ENCODE measurements around the gene OR10G4.
"Not testable (repeated sequence)": the region's sequence is repeated elsewhere in the genome, so short reads cannot be mapped to it uniquely, and the experiment has no call there.

Gene OR10G4

DNA sequence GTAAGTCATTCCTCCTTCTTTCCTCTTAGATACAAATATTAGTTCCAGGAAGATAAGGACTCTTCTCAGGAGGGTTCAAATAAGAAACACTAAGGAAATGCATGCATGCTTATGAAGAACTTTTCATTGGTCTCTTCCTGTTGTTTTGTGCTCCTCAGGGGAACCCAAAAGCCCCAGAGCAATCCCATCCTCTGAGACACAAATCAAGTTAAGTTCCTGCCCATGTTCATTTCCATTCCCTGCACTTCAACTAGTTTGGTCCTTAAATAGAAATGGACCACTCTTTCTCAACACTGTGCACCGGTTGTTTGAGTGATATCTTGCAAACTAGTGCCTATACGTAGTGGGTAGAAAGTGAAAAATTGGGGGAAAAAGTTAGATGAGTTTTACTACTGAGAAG, at the start of gene OR10G4:
Gene OR10G4, plus strand, starts transcription at position 301 of the 400 bp plus-strand sequence. CDS start 2,578 bp downstream, outside the sequence.
- DNase-seq (ENCODE audit: low spot score), result no peak

- no peak for DNase-seq (ENCODE audit: low spot score)
These were observed 39.0 kb upstream of the OR10G4 start for GRCh38 chr11:123973816-123974215.

DNA sequence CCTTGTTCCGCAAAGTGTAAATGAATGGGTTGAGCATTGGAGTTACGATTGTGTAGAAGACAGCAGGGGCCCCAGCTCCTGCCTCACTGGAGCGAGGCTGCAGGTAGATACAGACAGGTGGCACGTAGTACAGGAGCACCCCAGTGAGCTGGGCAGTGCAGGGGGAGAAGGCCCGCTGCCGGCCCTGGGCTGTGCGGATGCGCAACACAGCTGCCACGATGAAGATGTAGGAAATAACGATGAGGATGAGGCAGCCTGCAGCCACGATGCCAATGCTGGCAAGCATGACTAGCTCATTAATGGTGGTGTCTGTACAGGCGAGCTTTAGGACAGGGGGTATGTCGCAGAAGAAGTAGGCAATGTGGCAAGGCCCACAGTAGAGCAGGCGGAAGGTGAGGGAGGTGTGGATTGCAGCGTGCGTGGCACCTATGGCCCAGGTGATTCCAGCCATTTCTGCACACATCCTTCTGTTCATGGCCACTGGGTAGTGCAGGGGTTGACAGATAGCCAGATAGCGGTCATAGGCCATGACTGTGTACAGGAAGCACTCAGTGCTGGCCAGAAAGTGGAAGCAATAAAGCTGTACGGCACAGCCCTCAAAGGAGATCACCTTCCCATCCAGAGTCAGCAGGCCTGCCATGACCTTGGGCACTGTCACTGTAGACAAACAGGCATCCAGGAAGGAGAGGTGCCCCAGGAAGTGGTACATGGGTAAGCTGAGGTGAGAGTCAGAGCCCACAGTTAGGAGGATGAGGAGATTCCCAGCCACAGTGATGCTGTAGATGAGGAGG, 35.8 kb upstream of the OR10G4 start:
- DNase-seq (ENCODE audit: low spot score), result no peak

DNA sequence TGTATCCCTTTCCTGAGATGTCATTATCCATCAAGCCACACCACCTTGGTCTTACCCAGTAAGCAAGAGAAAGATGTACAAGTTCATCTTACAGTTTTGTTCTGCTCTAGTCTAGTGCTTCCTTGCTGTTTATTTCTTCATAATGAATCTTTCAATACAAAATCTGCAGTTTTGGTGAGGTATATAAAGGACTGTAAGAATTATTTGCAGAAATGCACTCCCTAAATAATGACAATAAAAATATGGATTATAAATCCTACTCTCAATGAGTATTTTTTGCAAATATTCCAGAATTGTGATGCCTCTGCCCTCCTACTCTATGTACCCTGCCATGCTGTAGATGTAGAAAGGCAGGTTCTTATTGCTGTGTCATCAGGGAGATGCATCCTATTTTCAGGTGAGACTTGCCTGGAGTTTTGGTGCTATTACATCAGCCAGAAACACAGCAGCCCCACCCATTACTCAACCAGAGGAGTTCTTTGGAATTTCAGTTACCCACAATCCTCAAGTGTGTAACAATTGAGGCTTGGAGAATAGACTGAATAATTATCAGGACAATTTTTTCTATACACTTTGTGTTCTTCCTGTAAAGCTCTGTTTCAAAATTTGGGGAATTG, 35.0 kb upstream of the OR10G4 start, which contains the start of gene OR10S1:
Gene OR10S1, minus strand, starts transcription at position 51 of the 617 bp plus-strand sequence. CDS start 117 bp downstream, outside the sequence.
- no peak for DNase-seq (ENCODE audit: low spot score)

DNA sequence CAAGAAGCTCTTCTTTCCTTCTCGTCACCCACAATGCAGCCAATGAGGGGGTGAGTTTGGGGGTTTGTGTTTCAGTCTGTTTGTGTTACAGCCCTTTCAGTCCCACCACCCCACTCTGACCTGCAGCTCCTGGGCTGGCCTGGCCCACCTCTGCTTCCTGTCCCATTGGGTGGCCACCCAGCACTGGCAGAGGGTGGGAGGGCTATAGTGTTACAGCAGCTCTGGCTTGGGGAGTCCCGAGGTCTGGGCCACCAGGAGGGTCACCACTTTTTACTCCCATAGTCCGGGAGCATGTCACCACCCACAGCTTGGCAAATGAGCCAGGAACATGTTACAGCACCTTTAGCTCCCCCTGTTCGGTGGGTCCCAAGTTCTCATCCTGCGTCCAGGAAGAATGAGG, 33.5 kb upstream of the OR10G4 start:
- no peak for DNase-seq (ENCODE audit: low spot score)

DNA sequence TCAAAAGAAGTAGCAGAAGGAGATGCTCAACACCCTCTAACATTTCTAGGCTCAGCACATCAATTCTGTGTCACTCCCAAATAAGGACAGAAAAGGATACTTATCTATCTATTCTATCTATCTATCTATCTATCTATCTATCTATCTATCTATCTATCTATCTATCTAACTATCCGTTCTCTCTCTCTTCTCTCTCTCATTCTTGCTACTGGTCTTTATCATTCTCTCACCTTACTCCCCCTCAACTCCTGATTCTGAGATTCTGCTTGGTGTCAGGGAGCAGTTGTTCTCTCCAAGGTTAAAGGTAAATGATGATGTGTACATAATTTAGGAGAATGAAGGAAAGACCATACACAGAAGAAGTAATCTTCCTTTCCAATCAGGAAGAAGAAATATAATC, 17.7 kb upstream of the OR10G4 start, which contains the start of gene OR10G6:
Gene OR10G6, minus strand, starts transcription at position 43 of the 400 bp plus-strand sequence. Its CDS starts 0 bp downstream, at position 43.
- no peak for DNase-seq (ENCODE audit: low spot score)

DNA sequence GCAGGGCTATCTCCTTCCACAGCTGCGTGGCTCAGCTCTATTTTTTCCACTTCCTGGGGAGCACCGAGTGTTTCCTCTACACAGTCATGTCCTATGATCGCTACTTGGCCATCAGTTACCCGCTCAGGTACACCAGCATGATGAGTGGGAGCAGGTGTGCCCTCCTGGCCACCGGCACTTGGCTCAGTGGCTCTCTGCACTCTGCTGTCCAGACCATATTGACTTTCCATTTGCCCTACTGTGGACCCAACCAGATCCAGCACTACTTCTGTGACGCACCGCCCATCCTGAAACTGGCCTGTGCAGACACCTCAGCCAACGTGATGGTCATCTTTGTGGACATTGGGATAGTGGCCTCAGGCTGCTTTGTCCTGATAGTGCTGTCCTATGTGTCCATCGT, 3.0 kb downstream of the OR10G4 start:
- DNase-seq (ENCODE audit: low spot score), result not testable (repeated sequence)

GRCh38 chr11:124026498-124026897, 13.7 kb downstream of the OR10G4 start, which contains the start of gene OR10G8:
Gene OR10G8, plus strand, starts transcription at chr11:124026798. Its CDS starts 2,825 bp downstream, at chr11:124029623.
- no peak for DNase-seq (ENCODE audit: low spot score)

GRCh38 chr11:124036666-124037065, 23.9 kb downstream of the OR10G4 start:
- no peak for DNase-seq (ENCODE audit: low spot score)

DNA sequence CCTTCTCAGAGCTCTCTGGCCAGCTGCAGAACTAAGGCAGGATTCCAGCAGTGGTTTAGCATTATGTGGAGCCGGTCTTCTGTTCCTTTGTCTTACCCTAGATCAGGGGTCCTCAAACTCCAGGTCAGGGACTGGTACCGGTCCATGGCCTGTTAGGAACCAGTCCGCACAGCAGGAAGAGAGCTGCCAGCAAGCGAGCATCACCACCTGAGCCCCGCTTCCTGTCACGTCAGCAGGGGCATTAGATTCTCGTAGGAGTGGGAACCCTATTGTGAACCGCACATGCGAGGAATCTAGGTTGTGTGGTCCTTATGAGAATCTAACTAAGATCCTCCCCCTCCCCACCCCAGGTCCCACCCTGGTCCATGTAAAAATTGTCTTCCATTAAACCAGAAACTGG, 26.8 kb downstream of the OR10G4 start:
- no peak for DNase-seq (ENCODE audit: low spot score)

DNA sequence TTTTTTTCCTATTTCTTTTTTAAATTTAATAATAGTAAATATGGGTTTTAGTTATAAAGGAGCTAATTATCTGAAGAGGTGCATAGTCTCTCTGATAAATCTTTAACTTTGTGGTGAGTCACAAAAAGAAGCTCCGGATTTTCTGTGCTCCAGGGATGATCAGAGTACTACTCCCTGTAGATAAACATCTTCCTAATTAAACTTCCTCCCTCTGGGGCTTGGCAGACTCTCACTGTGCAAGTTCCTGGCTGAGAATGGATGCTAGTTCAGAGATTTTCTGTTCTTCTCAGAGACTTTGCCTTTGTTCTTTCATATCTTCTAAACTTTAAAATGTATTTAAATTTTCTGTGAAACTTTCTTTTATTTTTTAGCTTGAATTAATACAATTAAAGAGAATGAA, 28.5 kb downstream of the OR10G4 start, which contains the start of gene OR10G7:
Gene OR10G7, minus strand, starts transcription at position 72 of the 400 bp plus-strand sequence. CDS start 2,324 bp downstream, outside the sequence.
- no peak for DNase-seq (ENCODE audit: low spot score)

- DNase-seq (ENCODE audit: low spot score), result no peak
These were observed 30.6 kb downstream of the OR10G4 start for GRCh38 chr11:124043420-124043819.

DNA sequence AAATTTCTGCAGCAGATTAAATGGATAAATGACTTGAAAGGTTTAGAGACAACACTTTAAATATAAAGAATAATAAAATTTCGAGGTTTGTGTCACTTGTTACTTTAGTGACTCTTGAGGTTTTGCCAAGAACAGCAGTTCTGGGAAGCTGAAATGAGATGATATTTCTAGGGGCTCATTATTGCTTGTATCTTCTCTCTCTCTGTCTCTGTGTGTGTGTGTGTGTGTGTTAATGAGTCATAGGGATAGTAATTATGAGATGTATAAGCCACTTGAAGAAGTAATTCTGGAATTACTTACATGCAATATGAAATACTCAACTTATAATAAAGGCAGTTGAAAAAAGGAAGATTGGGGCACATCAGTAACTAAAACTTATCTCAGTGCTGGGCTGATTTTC, 38.0 kb downstream of the OR10G4 start:
- DNase-seq (ENCODE audit: low spot score), result no peak

GRCh38 chr11:124052966-124053365, 40.2 kb downstream of the OR10G4 start:
- DNase-seq (ENCODE audit: low spot score), result no peak
